Skeletal muscle tissue (tissue), 4 donors: ENCODE data around the gene LCAT. TPM values are rescaled to one million over a fixed set of nuclear protein-coding genes. Genes with fewer than 3 reads are reported as not detected.

Experiments used
- H3K27ac ChIP-seq: one replicate; pipeline ENCODE4 v1.7.0; 2013; ENCODE audit warnings: mild to moderate bottlenecking, low read depth, low read length, inconsistent platforms
- H3K27me3 ChIP-seq, 3 donors: one replicate each; pipeline ENCODE4 v1.7.0; 2013; ENCODE audit warnings: low read length in 3 of 3; ENCODE audit not compliant: control insufficient read depth in 3 of 3, insufficient read depth in 3 of 3
- H3K36me3 ChIP-seq, 3 donors: one replicate each; pipeline ENCODE4 v1.7.0; 2013; ENCODE audit warnings: low read length in 3 of 3; ENCODE audit not compliant: control insufficient read depth in 3 of 3, insufficient read depth in 3 of 3
- H3K4me1 ChIP-seq, 3 donors: one replicate each; pipeline ENCODE4 v1.7.0; 2013; ENCODE audit warnings: low read length in 3 of 3, mild to moderate bottlenecking in 3 of 3; ENCODE audit not compliant: control insufficient read depth in 3 of 3, insufficient read depth in 3 of 3
- H3K4me3 ChIP-seq, 3 donors: one replicate each; pipeline ENCODE4 v1.7.0; 2013; ENCODE audit warnings: low read length in 3 of 3
- H3K9ac ChIP-seq, 3 donors: one replicate each; pipeline ENCODE4 v1.7.0; 2013; ENCODE audit warnings: low read length in 3 of 3, mild to moderate bottlenecking in 3 of 3, moderate library complexity in 2 of 3, low read depth in 1 of 3
- H3K9me3 ChIP-seq, 3 donors: one replicate each; pipeline ENCODE4 v1.7.0; 2013; ENCODE audit warnings: low read length in 3 of 3; ENCODE audit not compliant: control insufficient read depth in 3 of 3
- total RNA-seq: library from RNA; depleted of rRNA; stranded (reverse); fragments of >200 nt; gene quantifications from one replicate; pipeline ENCODE4 v1.2.3, GENCODE V29; 2014
- donor health status: Osteomylitis.

The LCAT gene
- total RNA-seq, 1 donor from 2014 or later, result 4.2 TPM

DNA sequence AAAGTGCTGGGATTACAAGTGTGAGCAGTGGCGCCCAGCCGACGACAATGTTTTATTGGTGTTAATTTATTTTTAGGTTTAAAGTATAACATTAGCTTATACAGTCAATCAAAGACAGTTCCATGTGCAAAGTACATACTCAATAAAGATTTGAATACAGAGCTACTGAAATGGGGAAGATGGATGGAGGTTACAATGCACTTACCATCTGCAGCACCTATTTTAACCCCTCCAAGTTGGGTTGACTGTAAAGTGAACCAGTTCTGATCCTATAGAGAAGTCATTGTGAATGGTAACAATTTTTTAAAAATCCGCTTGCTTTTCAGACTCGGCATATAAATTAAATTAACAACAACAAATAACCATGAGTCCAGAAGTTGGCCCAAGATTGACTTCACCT is 51.5 kb downstream of the LCAT start:
- H3K4me3 ChIP-seq, result peak overlapping the region; percentile 66 to 85 (median 71)
- no peaks in the 10 kb centered on the region for H3K27me3 ChIP-seq
- no peaks in the 10 kb centered on the region for H3K9me3 ChIP-seq
- H3K27ac ChIP-seq, result peak overlapping the region; percentile 96
- peak overlapping the region; percentile 76 to 88 (median 84) for H3K9ac ChIP-seq
- H3K36me3 ChIP-seq, result no peaks in the 10 kb centered on the region
- H3K4me1 ChIP-seq, result peaks cover 35 to 40% (median 39%) of the 10 kb centered on the region in 3 donors

Other genes starting within 250 kb of the LCAT start
- 12.5 TPM for gene GFOD2, start 224.8 kb downstream of the LCAT start, total RNA-seq
- gene RANBP10, start 137.6 kb downstream of the LCAT start, total RNA-seq, result 4.7 TPM
- 0.52 TPM for gene TSNAXIP1, start 137.2 kb downstream of the LCAT start, total RNA-seq
- gene THAP11, start 101.8 kb downstream of the LCAT start, total RNA-seq, result 35.5 TPM
- 94.5 TPM for gene NUTF2, start 97.2 kb downstream of the LCAT start, total RNA-seq
- gene CENPT, start 96.4 kb downstream of the LCAT start, total RNA-seq, result 14.6 TPM
- gene EDC4, start 71.1 kb downstream of the LCAT start, total RNA-seq, result 66.3 TPM
- 1.0 TPM for gene NRN1L, start 59.2 kb downstream of the LCAT start, total RNA-seq
- gene PSKH1, start 50.9 kb downstream of the LCAT start, total RNA-seq, result 9.9 TPM
- gene CTRL, start 12.3 kb downstream of the LCAT start, total RNA-seq, result 1.0 TPM
- gene PSMB10, start 7.3 kb downstream of the LCAT start, total RNA-seq, result 28.7 TPM
- gene SLC12A4, start 24.5 kb upstream of the LCAT start, total RNA-seq, result 27.1 TPM
- gene DPEP3, start 36.4 kb upstream of the LCAT start, total RNA-seq, result not detected
- gene DPEP2, start 55.4 kb upstream of the LCAT start, total RNA-seq, result 1.0 TPM
- not detected for gene DPEP2NB, start 71.8 kb upstream of the LCAT start, total RNA-seq
- 14.1 TPM for gene DDX28, start 79.1 kb upstream of the LCAT start, total RNA-seq
- gene DUS2, start 79.2 kb upstream of the LCAT start, total RNA-seq, result 15.1 TPM
- gene NFATC3, start 141.2 kb upstream of the LCAT start, total RNA-seq, result 29.2 TPM